GM21423 (cell line): ENCODE results near the gene DERL3.

Source experiments
- ATAC-seq: cut with Tn5 transposase; IDR thresholded peaks from one replicate; pipeline ENCODE4 v1.9.1; 2021; ENCODE audit warnings: mild to moderate bottlenecking, moderate library complexity; ENCODE audit not compliant: unreplicated experiment

The DERL3 gene

DNA sequence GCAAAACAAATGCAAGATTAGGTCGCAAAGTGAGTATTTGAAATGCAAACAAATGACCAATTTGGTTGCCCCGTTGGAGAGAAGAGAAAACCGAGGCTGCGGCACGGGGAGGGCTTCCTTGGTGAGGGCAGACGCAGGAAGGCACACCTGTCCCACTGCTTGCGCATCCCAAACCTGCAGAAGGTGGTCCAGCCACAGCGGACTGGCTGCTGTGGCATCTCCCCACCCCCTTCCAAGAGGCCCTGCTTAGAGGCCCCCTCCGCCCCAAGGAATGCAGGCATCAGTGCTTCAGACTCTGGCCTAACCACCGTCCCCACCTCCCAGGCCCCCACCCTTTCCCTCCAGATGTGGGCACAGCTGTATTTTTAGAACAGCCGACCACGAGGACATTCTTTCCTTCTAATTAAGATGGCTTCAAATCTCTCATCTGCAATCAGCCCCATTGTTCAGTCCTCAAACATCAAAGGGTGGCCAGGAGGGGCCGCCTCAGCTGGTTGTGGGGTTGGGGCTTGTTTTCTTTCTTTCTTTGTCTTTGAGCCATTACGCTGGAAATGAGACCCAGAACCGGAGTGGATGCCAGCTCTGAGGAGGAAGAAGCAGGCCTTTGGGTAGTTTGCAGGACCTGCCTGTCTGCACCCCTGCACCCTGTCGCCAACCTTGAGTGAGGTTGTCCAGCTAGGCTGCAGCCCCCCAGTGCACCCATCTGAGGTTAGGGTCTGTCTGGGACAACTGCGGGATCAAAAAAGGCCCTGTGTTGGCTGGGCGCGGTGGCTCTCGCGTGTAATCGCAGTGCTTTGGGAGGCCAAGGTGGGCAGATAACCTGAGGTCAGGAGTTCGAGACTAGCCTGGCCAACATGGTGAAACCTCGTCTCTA lies 9.4 kb upstream of the DERL3 start:
- ATAC-seq: no peak

DNA sequence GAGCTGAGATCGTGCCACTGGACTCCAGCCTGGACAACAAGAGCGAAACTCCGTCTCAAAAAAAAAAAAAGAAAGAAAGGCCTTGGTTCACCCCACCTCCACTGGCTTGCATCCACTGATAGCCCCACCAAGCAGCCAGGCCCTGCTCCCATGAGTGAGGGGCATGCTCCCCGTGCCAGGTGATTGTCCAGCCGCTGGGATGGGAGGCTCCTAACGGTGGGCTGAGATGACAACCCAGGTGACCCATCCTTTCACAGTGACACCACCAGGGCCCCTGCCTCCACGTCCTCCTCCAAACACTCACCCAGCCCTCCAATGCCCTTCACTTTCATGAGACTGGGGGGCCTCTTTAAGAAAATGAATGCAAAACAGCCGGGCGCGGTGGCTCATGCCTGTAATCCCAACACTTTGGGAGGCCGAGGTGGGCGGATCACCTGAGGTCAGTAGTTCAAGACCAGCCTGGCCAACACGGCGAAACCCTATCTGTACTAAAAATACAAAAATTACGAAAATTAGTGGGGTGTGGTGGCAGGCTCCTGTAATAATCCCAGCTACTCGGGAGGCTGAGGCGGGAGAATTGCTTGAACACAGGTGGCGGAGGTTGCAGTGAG lies 8.6 kb upstream of the DERL3 start:
- no peak for ATAC-seq

DNA sequence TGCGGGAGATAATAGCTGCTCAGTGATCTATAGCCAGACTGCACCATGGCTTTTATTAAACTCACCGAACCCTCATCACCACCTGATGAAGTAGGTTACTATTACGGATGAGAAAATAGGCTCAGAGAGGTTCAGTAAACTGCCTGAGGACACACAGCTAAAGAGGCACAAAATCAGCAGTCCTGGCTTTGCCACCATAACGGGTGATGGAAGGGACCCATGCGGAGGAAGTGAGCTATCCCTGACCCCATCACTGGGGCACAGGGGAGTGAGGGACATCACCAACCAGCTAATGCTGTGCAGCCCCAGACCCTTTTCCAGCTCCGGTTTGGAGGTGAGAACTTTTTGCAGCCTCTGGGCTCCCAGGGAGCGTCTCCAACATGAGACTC lies 7.3 kb upstream of the DERL3 start:
- ATAC-seq: no peak

DNA sequence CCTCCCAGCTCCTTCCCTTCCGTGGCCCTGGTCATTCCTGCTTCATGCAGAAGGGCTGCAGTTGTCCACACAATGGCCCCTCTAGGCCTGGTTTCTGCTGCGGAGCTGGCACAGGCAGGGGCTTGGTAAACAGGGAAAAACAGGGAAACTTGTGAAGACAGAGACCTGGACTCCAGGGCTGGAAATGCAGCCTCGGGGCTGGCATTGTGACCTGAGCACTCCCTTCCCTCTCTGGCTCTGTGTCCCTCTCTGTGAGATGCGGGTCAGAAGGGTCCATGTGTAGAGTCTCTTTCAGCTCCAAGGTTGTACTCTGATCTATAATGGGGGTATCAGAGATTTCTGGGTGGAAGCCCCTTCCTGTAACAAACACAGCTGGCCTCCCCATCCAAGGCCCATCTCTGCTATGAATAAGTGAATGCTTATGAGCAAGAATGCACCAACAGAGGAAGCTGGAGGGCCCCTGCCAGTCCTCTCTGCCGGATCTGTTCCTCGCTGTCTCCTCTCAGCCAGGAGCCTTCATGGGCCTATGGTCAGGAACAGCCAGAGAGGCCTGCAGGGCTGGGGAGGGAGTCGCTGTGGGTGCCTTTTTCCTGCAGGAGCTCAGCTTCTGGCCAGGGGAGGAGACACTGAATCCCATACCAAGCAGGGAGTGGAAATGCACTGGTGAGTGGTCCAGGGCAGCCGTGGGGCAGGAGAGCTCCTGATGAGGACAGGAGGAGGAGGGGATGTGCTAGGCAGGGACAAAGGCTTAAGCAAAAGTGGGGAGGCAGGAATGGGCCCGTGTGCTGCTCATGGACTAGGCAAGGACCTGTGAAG lies 6.7 kb upstream of the DERL3 start:
- no peak for ATAC-seq

DNA sequence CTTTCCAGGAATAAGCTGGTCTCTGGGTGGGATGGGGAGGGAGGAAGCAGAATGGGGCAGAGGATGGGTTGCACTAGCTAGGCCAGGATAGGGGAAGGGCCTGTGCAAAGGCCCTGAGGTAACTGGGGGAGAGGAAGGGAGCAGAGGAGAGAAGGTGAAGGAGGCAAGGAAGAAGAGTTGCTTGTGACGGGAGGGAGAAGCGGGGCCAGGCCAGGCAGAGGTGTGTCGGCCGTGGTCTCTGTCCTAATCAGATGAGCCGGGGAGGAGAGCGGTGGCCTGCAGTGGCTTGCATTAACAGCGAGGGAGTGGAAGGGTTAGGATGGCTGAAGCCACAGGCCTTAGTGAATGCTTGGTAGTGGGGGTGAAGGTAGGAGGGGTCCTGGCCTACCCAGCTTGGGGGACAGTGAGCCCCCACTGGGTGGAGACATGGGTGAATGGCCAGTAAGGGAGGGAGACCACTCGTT lies 6.0 kb upstream of the DERL3 start:
- ATAC-seq: no peak

DNA sequence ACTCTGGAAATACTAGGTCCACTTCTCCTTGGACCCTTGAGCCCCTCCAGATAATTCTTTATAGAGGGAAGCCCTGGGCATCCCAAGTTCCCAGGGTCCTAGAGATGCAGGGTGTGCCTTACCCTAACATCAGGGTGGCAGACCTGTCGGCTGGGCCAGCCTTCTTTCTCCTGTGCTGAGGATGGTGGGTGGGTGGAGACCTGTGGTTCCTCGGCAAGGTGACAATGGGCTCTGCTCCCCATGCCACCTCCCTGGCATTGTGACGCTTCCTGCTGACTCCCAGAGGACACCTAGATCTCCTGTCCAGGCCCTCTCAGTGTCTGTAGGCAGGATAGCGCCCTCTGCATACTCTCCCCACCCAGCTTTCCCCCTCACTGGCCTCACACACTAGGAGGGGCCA lies 3.8 kb upstream of the DERL3 start:
- no peak for ATAC-seq

DNA sequence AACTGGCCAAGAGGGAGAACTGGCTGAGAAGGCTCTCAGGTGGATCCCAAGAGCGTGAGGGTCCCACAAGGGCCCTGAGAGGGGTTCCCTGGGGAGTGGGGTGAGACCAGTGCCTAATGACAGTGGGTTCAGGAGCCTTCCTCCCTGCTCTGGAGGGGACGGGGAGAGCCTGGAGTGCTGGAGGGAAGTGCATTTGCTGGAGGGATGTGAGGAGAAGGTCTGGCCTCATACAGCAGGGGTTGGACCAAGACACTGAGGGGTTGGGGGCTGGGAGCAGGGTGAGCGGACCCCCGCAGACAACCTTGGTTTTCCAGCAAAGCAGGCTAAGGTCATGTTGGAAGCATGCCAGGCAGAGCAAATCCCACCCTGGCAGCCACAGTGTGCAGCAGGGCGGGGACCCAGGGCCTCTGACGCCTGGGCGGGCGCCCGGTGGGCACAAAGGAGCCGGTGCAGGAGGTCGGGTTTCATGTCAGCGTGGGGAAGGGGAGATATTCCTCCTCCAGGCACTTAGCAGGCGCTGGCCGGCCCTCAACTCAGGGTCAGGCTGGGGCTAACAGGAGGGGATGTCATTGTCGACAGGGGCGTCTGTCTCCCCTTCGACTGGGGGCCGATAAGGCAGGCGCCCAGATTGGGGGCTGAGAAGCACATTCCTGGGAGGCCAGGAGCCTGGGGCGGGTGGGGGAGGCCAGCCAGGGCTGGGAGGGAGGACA lies 3.1 kb upstream of the DERL3 start:
- ATAC-seq: no peak

DNA sequence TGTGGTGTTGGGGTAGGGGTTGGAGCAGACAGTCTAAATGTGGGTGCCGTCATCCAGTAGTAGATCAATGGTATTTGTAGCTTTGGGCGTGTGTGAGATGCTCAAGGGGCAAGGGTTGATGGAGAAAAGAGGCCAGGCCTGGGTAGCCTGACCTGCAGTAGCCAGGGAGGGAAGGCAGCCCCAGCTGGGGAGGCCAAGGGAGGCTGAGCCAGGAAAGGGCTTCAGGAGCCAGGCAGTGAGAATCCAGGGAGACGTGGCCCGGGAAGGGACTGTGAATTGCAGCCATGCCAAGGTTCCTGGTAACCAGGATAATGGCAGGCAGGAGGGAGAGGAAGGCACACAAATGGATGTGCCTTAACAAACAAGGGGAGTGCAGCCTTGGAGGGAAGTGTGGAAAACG lies 2.5 kb upstream of the DERL3 start:
- no peak for ATAC-seq

DNA sequence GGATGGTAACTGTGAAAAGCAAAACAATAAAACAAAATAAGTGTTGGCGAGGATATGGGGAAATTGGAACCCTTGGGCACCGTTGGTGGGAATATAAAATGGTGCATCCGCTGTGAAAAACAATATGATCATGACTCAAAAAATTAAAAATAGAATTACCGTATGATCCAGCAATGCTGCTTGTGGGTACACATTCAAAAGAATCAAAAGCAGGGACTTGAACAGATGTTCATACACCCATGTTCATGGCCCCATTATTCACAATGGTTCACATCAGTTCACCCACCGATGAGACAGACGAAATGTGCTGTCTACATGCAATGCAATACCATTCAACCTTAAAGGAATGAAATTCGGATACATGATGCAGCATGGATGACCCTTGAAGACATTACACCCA lies 1.2 kb upstream of the DERL3 start:
- ATAC-seq: no peak

DNA sequence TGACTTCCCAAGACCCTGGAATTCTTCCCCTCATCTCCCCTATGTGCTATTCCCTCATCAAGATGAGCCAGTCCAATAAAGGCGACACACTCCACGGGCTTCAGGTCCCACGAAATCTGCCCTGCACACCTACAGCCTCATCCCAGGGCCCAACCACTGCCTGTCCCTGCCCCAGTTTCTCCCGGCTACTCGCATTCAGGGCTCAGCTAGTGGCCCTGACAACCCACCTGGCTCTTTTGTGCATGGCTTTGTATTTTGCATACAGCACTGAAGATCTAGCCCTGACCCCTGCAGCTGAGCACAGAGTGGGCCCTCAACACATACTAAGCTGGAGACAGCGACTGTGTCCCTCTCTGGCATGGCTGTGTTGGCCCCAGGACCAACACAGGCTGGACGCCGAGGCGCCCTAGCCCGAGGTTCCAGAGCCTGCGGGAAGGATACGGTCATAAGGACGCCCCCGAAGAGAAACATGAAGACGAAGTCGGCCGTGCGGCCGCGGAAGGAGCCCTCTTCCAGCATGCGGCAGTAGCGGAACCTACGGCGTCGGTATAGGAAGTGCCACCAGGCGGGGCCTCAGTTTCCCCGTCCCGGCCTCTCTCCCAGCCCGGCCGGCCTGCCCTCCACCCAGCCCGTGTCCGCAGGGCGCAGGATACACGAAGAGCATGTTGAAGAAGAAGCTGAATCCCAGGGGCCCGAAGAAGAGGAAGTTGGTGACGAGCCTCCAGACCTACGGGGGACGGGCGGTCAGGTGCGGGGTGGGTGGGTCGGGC lies 710 bp downstream of the DERL3 start:
- peak; percentile 1 for ATAC-seq

DNA sequence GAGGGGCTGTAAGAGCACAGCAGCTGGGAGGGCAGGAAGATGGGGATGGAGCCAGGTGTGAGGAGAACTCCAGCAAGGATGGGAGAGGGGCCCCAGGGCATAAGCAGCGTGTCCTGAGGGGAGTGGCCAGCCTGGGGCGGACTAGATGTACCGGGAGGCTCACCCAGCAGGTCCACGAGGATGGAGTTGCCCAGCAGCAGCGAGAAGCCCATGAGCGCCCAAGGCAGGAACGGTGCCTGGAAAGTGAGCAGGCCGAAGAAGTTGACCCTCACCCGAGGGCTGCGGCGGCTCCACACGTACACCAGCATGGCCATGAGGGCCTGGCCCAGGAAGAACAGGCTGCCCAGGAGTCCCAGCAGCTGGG lies 1.3 kb downstream of the DERL3 start:
- no peak for ATAC-seq

DNA sequence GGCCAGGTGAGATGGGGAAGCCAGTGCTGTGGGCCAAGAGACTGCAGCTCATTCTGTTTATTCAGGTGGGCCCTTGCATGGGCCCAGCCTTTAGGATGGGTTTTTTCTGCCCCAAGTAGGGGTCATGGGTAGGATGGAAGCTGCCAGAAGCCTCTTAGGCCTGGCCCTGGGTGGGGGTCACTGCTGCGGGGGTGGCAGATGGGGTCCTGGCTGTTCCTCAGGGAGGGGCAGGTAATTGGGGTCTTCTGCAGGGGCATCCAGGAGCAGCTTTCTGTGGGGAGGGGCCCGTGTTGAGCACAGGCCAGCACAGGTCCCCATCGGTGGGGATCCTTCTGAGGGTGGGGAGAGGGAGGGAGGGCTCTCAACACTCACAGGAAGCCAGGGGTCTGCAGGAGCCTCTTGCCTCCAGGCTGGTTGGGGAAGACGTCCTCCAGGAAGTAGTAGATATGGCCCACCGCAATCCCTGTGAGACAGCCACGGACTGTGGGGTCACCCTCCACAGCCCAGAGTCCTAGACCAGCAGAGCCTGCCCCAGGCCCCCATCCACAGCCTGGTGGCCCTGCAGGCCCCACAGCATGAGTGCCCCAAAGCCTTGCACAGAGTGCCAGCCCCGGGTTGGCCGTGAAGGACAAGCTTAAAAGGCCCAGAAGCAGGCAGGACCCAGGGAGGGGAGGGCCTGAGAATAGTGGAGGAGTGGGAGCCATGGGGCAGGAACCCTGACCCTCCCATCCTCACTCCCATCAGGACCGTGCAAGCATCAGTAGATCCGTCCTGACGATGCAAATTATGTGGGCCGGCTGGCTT lies 1.9 kb downstream of the DERL3 start:
- no peak for ATAC-seq

DNA sequence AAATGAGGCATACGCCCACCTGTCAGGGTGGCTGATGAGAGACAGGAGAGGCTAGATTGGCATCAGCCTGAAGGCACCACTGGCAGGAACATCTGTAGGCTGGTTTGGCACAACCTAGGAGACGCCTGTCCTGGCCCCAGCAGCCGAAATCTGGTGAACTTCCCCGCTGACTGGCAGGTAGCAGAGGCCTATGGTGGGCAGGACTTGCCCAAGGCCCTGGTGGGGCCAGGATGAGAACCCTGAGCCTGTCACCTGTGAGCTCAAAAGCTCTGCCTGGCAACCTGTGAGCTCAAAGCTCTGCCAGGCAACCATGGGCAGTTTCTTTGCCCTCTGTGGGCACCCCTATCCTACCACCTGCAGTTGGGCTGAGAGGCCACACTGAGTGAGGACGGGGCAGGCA lies 2.5 kb downstream of the DERL3 start:
- ATAC-seq: no peak

DNA sequence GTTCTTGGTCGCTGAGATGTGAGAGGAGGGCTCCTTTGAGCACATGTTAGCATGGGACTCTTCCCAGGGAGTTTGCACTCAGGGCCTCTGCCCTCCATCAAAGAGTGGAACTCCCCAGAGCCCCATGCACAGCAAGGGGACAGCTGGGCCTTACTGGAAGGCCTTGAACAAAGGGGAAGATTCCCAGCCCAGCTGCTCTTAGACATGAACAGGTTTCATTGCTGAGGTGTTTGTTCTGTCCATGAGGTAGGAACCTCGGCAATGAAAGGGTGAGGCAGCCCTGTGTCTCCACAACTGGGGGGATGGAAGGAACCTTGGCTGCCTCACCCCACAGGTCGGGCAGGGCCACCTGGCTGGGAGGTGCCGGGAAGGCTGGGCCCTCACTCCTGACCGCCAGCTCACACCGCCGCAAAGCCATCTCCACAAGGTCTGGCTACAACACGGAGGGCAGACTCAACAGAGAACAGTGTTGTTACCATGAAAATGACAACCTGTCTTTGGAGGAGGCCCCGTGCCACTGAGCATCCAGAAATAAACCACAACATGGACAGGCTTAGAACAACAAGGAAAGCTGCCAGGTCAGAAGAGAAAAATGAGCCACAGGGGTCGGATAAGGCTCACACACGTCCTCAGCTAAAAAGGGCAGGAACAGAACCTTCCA lies 3.2 kb downstream of the DERL3 start:
- no peak for ATAC-seq

DNA sequence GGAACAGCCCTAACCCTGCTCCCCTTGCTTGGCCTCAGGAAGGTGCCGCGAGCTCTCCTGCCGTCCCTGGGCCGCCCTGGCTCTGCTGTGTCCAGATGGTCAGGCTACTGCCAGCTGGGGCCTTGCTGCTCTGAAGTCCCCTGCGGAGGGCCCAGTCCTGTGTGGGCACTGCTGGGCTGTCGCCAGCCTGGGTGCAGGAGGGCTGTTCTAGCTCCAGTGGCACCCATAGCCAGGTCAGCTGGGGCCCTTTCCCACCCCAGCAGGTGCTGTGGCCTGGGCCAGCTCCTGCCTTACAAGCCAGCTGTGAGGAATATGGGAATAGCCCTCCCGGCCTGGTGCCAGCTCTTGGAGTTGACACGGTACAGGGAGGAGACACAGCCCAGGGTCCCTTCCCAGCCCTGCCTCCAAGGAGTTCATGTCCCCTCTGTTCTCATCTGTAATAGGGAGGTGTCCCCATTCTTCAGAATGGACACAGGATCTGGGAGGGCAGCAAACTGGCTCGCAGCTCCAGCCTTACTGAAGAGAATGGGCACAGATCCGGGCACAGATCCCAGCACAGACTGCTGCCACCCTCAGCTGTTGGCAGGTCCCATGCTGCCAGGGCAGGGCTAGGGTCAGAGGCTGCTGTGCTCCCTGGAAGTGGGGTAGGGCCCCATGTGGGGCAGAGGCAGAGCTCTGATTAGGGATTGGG lies 3.9 kb downstream of the DERL3 start:
- ATAC-seq: no peak

DNA sequence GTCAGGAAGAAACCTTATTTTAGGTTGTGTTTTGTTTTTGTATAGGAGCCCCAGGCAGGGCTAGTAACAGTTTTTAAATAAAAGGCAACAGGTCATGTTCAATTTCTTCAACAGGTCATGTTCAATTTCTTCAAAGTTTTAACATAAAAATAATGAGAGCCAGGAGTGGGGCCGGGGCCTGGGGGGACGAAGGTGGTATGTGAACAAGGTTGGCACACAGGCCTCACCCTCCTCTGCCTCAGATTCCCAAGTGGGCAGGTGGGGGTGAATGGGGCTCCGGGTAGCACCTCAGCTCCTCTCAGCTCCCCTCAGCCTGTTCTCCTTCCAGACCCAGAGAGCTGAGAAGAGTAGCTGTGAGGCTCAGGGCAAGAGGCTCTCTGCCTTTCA lies 4.4 kb downstream of the DERL3 start:
- no peak for ATAC-seq

DNA sequence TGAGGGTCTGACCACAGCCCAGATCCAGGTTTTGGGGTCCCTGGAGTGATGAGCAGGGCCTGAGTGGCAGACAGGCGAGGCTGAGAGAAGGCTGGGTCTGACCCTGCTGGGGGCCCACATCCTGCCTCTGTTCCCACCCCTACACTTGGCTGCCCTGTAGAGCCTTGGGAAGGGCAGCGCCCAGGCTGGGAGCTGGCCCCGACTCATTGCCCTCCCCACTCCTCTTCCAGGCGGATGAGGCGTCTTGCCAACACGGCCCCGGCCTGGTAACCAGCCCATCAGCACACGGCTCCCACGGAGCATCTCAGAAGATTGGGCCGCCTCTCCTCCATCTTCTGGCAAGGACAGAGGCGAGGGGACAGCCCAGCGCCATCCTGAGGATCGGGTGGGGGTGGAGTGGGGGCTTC lies 4.9 kb downstream of the DERL3 start:
- no peak for ATAC-seq

DNA sequence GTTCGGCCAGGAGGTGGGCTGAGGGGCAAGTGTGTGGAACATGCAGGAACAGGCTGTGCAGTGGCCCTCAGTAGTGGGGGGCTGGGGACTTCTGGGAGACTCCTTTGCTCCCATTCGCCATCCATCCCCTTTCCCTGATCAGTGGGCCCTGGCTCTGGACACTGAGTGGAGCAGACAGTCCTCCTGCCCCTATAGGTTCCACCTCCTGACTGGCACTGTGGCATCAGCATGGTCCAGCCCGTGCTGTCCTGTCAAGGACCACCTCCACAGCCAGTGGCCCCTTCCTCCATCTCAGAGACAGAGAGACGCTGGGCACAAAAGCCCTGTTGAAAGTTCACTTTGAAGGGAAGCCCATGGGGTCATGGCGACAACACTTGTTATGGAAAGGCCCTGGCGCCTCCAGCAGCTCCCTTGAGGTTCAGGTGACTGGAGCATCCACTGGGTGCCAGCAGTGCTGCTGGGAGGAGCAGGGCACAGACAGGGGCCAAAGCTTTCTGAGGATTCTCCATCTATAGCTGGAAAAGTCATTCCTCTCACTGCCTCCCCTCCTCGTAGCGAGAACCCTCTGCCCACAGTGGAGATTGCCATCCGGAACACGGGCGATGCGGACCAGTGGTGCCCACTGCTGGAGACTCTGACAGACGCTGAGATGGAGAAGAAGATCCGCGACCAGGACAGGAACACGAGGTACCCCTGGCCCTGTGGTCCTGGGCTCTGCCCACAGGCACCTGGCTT lies 5.6 kb downstream of the DERL3 start:
- no peak for ATAC-seq
